Endodermal cell (in vitro differentiated cells): ENCODE results near the gene PTPN1. TPM values are rescaled to one million over a fixed set of nuclear protein-coding genes. Genes with fewer than 3 reads are reported as not detected.

Source experiments
- DNase-seq: peaks from one replicate; pipeline ENCODE4 v3.0.0-alpha.2; 2017
- H3K27ac ChIP-seq: 2 replicates; pipeline ENCODE4 v1.5.1; 2013; ENCODE audit warnings: mild to moderate bottlenecking, low read depth, low read length, moderate library complexity
- H3K27me3 ChIP-seq: 2 replicates; pipeline ENCODE4 v1.6.1; 2013; ENCODE audit warnings: mild to moderate bottlenecking, low read length, moderate library complexity; ENCODE audit not compliant: insufficient read depth, control insufficient read depth, poor library complexity, severe bottlenecking
- H3K36me3 ChIP-seq: 2 replicates; pipeline ENCODE4 v1.7.0; 2013; ENCODE audit warnings: mild to moderate bottlenecking, low read length, moderate library complexity; ENCODE audit not compliant: control insufficient read depth, insufficient read depth
- H3K4me1 ChIP-seq: one replicate; pipeline ENCODE4 v1.7.0; 2013; ENCODE audit warnings: low read length; ENCODE audit not compliant: control insufficient read depth, insufficient read depth
- H3K4me3 ChIP-seq: 2 replicates; pipeline ENCODE4 v1.5.1; 2013; ENCODE audit warnings: mild to moderate bottlenecking, low read length, moderate library complexity
- H3K9ac ChIP-seq: 2 replicates; pipeline ENCODE4 v1.6.1; 2013; ENCODE audit warnings: mild to moderate bottlenecking, low read length, moderate library complexity; ENCODE audit not compliant: poor library complexity, severe bottlenecking; ENCODE audit errors: extremely low read depth
- H3K9me3 ChIP-seq: 2 replicates; pipeline ENCODE4 v1.6.1; 2013; ENCODE audit warnings: mild to moderate bottlenecking, low read length, moderate library complexity; ENCODE audit not compliant: control insufficient read depth
- H3K27ac Mint-ChIP-seq: 2 replicates; pipeline ENCODE4 v1.8.0; 2020; ENCODE audit warnings: mixed read lengths
- H3K27me3 Mint-ChIP-seq: 2 replicates; pipeline ENCODE4 v1.8.0; 2021; ENCODE audit warnings: mild to moderate bottlenecking, mixed read lengths; ENCODE audit not compliant: insufficient read depth
- H3K36me3 Mint-ChIP-seq: 2 replicates; pipeline ENCODE4 v1.8.0; 2020; ENCODE audit warnings: low read depth, mixed read lengths
- H3K4me1 Mint-ChIP-seq: 2 replicates; pipeline ENCODE4 v1.8.0; 2020; ENCODE audit warnings: mixed read lengths
- H3K4me3 Mint-ChIP-seq: 2 replicates; pipeline ENCODE4 v1.8.0; 2020; ENCODE audit warnings: mild to moderate bottlenecking, moderate library complexity, mixed read lengths
- H3K9me3 Mint-ChIP-seq: 2 replicates; pipeline ENCODE4 v1.8.0; 2020; ENCODE audit warnings: mild to moderate bottlenecking, mixed read lengths
- WGBS, 2 experiments: methylation state at CpG; one replicate each; pipeline versions ENCODE4 v1.1.5 to v1.1.7; 2013; ENCODE audit warnings: missing lambda C conversion rate in 2 of 2, mixed read lengths in 1 of 2; ENCODE audit not compliant: insufficient coverage in 1 of 2, insufficient read length in 1 of 2; 5-methylcytosine and 5-hydroxymethylcytosine counted together
- total RNA-seq, 2 donors: library from RNA; stranded (reverse); fragmentation: NEBNext Ultra II Directional in 1 of 2; extraction: Animal tissue kit (Norgen Biotek cat#: 25700) in 1 of 2; gene quantifications; 2 replicates in 1 of 2; 3 replicates in 1 of 2; pipeline ENCODE4 v1.2.1, GENCODE V29; 2021
- TF ChIP-seq, protein P1 (sequence below): fragments of 200-600 bp; sonication (generic); conservative IDR thresholded peaks from 2 replicates; pipeline ENCODE4 v1.5.0; 2021; ENCODE audit warnings: antibody characterized with exemption, mild to moderate bottlenecking

The PTPN1 gene
- total RNA-seq, 2 donors from 2014 or later = 25.4 to 28.7 TPM

- no peaks in the 10 kb centered on the region for H3K27me3 ChIP-seq
- Mint-ChIP-seq H3K27ac (no peak overlapping the region), H3K36me3 (peaks cover 12% of the 10 kb centered on the region), H3K4me1 (peaks cover 4% of the 10 kb centered on the region), H3K9me3 (no peaks in the 10 kb centered on the region), H3K4me3 (no peak overlapping the region), H3K27me3 (peaks cover 4% of the 10 kb centered on the region)
- H3K4me3 ChIP-seq = no peak overlapping the region
- TF ChIP-seq, protein P1, sequence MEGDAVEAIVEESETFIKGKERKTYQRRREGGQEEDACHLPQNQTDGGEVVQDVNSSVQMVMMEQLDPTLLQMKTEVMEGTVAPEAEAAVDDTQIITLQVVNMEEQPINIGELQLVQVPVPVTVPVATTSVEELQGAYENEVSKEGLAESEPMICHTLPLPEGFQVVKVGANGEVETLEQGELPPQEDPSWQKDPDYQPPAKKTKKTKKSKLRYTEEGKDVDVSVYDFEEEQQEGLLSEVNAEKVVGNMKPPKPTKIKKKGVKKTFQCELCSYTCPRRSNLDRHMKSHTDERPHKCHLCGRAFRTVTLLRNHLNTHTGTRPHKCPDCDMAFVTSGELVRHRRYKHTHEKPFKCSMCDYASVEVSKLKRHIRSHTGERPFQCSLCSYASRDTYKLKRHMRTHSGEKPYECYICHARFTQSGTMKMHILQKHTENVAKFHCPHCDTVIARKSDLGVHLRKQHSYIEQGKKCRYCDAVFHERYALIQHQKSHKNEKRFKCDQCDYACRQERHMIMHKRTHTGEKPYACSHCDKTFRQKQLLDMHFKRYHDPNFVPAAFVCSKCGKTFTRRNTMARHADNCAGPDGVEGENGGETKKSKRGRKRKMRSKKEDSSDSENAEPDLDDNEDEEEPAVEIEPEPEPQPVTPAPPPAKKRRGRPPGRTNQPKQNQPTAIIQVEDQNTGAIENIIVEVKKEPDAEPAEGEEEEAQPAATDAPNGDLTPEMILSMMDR = no peak
- H3K27ac ChIP-seq = peak overlapping the region; percentile 38
- WGBS, 2 experiments = 92 to 95% methylated on average over 11 to 19 of the region's 19 CpGs
- peaks cover 4% of the 10 kb centered on the region for H3K36me3 ChIP-seq
- no peaks in the 10 kb centered on the region for H3K9me3 ChIP-seq
- no peak overlapping the region for H3K9ac ChIP-seq
- H3K4me1 ChIP-seq = no peaks in the 10 kb centered on the region
- DNase-seq = no peak
Measured at GRCh38 chr20:50592282-50593004, 82.3 kb downstream of the PTPN1 start.

DNA sequence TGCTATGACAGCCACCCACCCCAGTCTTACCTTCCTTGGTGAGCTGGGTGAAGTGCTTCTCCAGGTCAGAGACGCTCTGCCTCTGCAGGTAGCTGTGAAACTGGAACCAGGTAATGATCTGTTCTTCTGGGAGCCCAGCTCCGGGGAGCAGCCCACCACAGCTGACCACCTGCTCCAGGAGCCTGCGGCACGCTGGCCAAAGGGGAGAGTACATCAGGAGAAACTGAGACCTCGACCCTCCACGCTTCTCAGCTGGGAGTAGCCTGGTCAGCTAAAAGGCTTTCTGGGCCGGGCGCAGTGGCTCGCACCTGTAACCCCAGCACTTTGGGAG, 82.8 kb downstream of the PTPN1 start:
- Mint-ChIP-seq H3K36me3 (peaks cover 10% of the 10 kb centered on the region), H3K9me3 (no peaks in the 10 kb centered on the region), H3K4me1 (peaks cover 4% of the 10 kb centered on the region), H3K4me3 (no peak overlapping the region), H3K27me3 (peaks cover 4% of the 10 kb centered on the region), H3K27ac (no peak overlapping the region)
- Histone ChIP-seq H3K27ac (no peak overlapping the region), H3K27me3 (no peaks in the 10 kb centered on the region), H3K36me3 (peaks cover under 1% of the 10 kb centered on the region), H3K4me3 (no peak overlapping the region), H3K9me3 (no peaks in the 10 kb centered on the region), H3K9ac (no peak overlapping the region), H3K4me1 (no peaks in the 10 kb centered on the region)
- 92% methylated on average over 5 to 9 of the region's 9 CpGs for WGBS, 2 experiments
- peak; percentile 39 for DNase-seq
- TF ChIP-seq, protein P1 = no peak

DNA sequence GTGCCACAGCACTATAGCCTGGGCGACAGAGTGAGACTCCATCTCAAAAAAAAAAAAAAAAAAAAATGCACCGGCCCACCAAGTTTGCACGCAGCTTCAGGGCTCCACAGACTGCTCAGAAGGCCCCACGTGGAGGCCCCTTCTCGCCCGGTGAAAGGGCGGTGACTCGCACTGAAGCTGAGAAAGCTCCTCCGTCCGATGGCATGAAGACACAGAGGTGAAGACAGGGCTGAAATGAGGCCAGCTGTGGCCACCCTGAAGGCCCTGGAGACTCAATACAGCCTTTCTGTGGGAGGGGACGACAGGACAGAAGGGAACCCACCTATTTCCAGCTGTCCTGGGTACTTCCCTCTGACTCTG, 84.0 kb downstream of the PTPN1 start:
- H3K36me3 ChIP-seq = no peaks in the 10 kb centered on the region
- Mint-ChIP-seq H3K4me1 (peaks cover 4% of the 10 kb centered on the region), H3K9me3 (peaks cover 1% of the 10 kb centered on the region), H3K4me3 (no peak overlapping the region), H3K27me3 (peaks cover 4% of the 10 kb centered on the region), H3K36me3 (peaks cover 5% of the 10 kb centered on the region), H3K27ac (no peak overlapping the region)
- no peaks in the 10 kb centered on the region for H3K4me1 ChIP-seq
- TF ChIP-seq, protein P1 = no peak
- H3K27me3 ChIP-seq = no peaks in the 10 kb centered on the region
- H3K4me3 ChIP-seq = no peak overlapping the region
- H3K9ac ChIP-seq = no peak overlapping the region
- H3K9me3 ChIP-seq = no peaks in the 10 kb centered on the region
- no peak for DNase-seq
- WGBS, 2 experiments = 83 to 95% methylated on average over 9 to 11 of the region's 11 CpGs
- H3K27ac ChIP-seq = no peak overlapping the region
